Measurements from ENCODE around the gene FADS2.

FADS2 gene

DNA sequence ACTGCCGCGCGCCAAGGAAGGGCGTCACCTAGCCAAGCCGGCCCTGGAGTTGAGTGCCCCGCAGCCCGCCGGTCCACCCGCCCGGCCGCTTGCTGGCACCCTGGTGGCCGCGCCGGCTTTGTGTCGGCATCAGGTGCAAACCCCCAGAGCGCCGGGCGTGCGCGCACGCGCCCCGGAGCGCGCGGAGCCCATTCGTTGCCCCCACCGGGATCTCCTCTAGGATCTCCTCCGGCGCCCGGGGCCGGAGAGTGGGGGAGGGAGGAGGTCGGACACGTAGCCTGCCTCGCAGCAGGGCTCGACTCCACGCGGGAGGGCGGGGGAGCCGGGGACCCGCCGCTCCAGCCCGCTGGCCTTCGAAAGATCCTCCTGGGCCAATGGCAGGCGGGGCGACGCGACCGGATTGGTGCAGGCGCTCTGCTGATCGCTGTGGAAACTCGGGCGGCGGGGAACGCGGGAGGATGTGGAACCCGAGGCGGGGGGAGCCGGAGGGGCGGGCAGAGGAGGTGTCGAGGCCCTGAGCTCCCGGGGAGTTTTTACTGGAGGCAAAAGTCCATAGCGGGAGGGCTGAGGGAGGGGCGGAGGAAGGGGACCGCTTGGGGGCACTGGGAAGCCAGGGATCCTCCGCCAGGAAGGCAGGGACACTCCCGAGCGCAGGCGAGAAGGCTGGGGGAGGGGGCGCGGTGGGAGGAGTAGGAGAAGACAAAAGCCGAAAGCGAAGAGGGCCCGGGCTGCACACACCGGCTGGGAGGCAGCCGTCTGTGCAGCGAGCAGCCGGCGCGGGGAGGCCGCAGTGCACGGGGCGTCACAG is at the start of gene FADS2:
Gene FADS2 (plus strand): TSS at position 730 of the 808 bp plus-strand sequence. CDS start 91 bp downstream, outside the sequence.
- DNase-seq, result peak in 1 of 4 experiments; percentile 15

DNA sequence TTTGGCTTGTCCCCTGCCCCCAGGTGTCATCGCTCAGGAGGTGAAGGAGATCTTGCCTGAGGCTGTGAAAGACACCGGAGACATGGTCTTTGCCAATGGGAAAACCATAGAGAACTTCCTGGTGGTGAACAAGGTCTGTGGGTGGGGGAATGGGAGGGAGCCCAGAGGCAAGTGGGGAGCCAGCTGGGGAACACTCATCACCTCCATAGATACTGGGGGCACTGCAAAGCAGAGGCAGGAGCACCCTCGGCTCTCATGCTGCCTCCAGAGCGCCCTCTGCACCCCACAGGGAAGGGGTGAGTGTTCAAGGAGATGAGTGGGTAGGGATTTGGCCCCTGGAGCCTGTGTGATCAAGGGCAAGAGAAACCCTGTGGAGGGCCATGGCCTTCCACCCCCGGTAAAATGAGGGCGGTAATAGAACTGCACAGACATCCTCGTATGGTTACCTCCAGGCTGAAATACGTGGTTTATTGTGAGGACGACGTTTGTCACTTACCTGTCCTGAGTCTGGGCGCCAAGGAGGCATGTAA is 49.7 kb upstream of the FADS2 start:
- no peak for DNase-seq

DNA sequence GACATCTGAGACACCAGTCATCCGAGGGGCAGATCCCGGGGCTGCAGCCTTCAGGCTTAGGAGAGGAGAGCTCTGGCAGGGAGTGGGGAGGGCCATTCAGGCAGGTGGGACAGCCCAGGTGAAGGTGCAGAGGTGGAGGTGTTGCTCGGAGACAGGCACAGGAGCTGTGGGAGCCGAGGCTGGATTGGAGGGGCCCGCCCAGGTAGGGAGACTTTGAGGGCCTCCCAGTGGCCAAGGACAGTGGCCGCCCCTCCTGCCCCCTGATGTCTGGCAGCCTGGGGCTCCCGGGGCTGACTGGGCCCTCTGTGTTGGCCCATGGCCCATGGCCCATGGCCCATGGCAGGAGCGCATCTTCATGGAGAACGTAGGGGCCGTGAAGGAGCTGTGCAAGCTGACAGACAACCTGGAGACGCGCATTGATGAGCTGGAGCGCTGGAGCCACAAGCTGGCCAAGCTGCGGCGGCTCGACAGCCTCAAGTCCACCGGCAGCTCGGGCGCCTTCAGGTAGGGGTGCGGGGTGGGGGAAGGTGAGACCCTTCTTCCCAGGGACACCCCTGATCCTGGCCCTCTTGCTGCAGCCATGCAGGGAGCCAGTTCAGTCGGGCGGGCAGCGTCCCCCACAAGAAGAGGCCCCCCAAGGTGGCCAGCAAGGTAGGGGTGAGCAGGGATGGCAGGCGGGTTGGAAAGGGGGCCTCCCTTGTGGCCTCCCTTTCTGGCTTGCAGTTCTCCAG is 49.0 kb upstream of the FADS2 start:
- DNase-seq, result no peak

DNA sequence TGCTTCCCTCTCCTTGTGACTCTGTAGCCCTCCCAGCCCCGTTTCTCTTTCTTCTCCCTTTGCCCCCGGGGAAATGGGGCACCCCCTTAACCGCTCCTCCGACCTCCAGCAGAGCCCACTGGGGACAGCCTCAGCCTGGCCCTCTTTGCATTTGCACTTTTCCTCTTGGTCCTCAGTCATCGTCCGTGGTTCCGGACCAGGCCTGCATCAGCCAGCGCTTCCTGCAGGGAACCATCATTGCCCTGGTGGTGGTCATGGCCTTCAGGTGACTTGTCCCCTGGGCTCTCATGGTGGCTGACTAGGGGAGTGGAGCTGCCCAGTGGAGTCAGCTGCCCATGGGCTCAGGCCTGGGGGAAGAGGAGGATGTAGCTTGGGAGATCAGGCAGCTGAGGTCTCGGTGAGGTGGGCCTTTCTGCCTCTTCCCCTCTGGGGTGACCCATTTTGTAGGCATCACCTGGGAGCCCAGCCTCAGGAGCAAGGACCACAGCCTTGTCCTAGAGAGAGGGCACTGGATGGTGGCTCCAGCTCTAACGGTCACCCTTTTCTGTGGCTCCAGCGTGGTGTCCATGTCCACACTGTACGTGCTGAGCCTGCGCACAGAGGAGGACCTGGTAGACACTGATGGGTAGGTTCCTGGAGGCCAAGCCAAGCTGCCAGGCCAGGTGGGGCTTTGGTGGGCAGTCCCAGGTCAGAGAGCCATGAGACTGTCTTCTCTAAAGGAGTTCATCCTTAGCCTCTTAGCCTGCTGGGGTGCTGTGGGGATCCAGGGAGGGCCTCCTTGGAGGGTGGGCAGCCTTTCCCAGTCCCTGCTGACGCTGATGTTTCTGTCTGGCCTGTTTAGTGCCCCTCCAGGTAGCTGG is 48.2 kb upstream of the FADS2 start:
- no peak for DNase-seq

DNA sequence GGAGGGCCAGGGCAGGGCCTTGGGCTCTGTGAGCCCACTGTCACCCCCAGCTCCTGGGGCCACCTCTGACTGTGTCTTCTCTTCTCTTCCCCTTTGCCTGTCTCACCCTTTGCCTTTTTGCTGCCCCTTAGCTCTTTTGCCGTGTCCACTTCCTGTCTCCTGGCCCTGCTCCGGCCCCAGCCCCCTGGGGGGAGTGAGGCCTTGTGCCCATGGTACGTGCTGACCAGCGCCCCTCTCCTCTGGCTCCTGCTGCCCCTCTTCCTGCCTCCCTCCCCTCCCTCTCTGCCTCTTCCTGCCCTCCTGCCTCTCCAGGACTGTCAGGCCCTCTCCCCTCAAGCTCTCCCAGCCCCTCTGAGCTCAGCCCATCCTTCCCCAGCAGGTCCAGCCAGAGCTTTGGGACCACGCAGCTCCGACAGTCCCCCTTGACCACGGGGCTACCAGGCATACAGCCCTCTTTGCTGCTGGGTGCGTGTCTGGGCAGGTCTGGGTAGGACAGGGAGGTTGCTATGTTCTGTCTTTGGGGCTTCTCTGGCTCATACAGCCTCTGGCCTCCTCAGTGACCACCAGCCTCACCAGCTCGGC is 47.4 kb upstream of the FADS2 start:
- no peak for DNase-seq

DNA sequence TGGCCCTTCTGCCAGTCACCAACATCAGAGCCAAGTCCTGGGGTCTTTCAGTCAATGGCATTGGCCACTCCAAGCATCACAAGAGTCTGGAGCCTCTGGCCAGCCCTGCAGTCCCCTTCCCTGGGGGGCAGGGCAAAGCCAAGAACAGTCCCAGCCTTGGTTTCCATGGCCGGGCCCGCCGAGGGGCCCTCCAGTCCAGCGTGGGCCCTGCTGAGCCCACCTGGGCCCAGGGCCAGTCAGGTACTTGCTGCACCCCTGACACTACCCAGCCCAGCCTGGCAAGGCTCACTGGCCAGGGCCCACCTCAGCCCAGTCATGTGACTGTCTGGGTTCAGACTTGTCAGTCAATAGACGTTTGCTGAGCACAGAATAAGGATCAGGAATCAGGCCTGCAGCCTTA is 46.5 kb upstream of the FADS2 start:
- no peak for DNase-seq

DNA sequence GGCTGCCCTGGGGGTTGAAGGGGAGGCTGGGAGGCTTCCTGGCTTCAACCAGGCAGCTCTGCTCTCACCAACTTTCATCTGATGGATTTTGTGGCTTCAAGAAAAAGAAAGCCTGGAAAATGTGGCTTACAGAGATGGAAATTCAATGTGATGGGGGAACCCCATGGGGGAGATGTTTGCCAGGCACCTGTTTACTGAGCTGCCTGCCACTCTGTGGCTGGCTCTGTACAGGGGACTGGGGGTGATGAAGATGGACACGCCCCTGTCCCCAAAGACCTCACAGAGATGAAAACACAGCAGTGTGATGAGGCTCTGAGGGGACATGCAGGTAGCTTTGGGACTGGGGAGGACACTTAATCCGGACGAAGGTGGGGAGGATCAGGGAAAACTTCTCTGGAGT is 45.8 kb upstream of the FADS2 start:
- no peak for DNase-seq

DNA sequence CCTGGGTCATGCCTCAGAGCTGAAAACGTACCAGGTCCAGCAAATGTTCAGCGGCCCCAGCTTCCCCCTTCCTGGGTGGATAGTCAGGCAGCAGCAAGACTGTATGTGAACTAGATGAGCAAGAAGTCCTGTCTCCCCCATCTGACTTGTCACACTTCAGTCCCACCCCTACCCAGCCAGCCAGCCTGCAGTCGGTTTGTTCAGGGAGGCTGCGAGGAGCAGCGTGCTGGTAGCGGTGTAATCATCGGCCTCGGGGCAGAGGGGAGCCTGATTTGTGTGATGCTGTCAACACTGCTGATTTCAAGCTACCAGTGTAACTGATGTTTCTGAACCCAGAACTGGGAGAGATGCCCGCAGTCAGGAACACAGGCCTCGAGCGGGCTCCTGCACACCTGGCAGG is 45.3 kb upstream of the FADS2 start:
- no peak for DNase-seq

DNA sequence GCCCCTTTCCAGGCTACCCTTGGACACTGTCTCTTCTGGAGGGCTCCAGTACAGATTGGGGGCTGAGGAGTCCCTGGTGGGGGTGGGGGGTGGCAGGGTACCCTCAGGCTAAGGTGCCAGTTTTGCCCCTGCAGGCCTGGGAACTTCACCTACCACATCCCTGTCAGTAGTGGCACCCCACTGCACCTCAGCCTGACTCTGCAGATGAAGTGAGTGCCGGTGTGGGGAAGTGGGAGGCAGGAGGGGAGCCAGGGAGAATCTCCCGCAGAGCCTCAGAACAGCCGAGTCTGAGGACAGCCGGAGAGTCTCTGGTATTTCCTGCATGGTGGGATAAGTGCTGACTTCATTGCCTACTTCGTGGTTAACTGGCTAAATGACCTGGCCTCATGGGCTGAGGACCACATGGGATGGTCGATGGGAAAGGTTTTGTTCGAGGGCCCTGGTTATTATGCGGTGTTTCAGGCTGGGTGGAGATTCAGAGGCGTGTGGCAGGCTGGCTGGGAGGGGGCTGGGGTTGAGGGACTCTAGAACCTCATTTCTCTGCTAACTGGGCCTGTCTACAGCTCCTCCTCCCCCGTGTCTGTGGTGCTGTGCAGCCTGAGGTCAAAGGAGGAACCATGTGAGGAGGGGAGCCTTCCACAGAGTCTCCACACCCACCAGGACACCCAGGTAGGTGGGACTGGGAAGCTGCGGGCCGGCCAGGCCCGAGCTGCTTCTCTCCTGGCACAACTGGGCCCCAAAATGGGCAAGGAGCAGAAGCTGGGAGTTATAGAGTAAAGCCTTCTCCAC is 44.2 kb upstream of the FADS2 start:
- DNase-seq, result no peak

DNA sequence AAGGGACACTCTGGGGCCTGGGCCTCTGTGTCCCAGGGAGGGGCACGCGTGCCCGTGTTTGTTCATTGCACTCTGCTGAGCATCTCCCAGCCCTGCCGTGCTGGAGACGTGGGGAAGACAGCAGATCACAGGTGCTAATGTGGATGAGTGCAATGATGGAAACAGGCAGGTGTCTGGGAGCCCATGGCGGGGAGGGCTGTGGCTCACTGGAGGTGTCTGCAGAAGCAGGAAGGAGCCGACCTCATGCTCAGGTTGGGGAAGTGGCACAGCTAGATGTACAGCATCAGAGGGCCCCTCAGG is 43.6 kb upstream of the FADS2 start:
- DNase-seq, result no peak

DNA sequence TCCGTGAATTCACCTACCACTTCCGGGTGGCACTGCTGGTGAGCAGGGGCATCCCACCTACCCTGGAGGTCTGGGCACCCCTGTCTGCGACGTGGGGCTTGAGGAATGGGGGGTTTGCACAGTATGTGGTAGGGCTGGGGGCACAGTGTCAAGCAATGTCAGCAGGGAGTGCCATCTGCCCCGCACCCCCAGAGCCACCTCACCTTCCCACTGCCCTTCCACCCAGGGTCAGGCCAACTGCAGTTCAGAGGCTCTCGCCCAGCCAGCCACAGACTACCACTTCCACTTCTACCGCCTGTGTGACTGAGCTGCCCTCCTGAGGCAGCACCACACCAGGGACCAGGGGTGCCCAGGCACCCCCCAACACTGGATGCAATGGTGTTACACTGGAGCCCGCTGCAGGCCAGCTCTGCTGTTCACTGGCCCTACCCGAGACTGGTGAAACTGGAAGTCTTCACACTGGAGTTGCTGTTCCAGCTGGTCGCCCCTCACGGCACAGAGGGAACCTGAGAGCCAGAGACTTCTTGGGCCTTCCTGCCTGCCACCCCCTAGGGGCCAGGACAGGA is 42.2 kb upstream of the FADS2 start:
- DNase-seq, result no peak

DNA sequence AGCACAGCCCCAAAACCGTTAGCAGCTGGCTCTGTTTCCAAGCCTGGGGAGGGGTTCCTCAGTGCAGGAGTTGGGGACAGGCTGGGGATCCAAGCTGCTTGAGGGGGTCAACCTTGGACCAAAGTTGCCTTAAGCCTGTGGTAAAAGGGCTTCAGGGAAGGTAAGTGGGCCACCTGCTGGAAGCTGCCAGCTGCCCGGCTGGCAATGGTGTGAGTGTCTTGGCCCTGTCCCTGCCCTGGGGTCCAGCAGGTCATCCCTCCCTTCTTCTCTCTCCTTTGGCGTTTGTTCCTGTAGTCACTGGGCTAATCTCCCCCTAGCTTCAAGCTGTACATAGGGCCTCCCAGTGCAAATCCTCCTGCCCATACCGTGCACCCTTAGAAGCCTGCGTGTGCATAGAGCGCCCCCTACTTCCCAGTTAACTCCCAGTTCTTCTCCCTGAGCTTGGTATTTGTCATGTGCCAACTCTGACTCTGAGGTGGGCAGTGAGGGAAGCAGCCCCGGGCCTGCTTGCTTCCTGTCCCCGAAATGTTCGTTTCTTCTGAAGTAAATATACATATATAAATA is 40.1 kb upstream of the FADS2 start:
- DNase-seq, result no peak

DNA sequence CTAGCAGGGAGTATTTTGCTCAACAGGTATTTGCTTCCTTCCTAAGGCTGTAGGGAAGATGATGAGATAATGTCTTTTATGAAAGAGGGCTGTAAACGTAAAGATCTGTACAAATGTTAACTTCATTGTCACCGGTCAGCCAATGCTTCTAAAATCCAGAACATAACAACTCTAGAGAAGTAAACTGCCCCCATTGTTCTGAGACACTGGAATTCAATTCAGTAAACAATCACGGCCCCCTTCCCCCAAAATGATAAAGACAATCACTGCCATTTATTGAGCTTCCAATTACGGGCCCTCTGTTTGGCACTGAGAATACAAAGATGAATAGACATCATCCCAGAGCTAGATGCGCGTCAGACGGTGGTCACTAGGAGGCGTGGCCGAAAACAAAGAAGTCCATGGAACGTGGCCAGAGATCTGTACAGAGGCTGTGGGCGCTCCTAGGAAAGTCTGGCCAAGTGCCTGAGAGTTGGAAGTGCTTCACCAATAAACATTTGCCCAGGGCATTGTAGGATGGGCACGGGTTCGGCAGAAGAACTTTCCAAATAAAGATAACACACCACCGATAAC is 36.3 kb upstream of the FADS2 start:
- DNase-seq, result no peak

DNA sequence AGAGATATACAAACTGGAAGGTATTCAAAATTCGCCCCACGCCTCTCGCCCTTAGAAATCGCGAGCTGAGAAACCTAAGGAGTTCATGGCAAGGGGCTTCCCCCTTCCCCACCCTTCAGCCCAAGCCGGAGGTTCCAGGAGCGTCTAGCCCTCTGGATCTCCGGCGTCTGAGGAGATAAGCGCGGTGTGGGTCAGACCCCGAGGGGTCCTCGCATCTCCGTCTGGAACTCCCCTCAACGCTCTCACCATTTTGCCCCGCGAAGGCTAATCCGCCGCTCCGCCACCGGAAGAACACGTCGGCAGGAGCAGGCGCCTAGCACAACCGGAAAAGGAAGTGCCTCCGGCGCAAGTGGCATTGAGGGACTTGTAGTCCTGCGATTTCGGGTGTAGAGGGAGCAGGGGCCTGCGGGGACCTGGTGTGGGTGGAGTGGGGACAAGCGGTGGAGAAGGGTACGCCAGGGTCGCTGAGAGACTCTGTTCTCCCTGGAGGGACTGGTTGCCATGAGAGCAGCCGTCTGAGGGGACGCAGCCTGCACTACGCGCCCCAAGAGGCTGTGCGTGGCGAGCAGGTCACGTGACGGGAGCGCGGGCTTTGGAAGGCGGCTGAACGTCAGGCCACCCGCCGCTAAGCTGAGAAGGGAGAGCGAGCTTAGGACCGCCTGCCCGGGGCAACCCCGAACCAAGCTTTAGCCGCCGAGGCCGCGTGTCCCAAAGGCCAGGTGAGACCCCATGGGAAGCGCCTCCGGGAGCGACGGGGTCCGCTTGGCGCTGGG is 35.6 kb upstream of the FADS2 start, which contains the start of the genes FEN1 and TMEM258:
Gene FEN1 (plus strand): TSS at position 602 of the 773 bp plus-strand sequence. CDS start 2,451 bp downstream, outside the sequence.
Gene TMEM258 (minus strand): TSS at position 290 of the 773 bp plus-strand sequence. CDS start 41 bp downstream, at position 249.
- peak; percentile 69 to 76 (median 72) for DNase-seq

DNA sequence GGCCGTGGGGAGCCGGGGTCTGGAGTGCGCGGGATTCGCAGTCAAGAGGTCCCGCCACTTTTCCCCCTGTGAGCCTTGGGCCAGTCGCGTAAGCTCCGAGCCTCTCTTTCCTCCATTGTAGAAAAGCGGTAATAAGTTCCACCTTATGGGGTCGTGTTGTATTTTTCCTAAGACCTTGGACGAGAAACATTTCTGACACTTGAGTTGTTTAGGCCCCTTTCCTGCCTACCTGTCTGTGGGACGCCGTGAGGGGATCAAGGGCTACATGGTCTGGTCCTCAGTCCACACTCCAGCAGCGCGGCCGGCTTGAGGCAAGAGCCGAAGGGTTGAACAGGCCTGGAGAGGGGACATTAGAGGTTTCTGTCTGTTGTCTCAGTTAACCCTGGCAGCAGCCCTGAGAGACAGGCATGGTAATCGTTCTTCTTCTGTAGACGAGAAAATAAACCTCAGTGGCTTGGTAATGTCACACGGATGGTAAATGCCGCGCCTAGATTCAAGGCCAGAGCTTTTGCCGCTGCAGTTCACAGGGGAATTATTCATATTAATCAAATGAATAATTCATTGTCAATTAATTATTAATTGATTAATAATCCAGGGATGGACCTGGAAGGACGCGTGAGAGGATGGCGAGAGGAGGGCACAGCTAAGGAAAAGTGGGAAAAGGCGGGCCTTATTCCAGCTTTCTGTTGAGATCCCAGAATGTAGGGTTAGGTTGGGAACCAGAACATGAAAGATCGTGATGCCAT is 34.8 kb upstream of the FADS2 start:
- no peak for DNase-seq

DNA sequence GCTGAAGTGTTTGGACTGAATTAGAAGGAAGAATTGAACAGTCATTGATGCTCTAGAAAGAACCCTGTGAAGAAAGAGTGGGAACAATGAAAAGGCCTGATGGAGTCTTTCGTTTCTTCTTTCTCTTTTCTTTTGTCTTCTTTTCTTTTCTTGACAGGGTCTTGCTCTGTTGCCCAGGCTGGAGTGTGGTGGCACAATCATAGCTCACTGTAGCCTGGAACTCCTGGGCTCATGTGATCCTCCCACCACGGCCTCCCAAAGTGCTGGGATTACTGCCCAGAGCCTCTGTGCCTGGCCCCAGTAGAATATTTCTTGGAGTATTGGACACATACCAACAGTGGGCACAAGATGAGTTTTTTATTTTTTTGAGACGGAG is 34.3 kb upstream of the FADS2 start:
- DNase-seq, result no peak

DNA sequence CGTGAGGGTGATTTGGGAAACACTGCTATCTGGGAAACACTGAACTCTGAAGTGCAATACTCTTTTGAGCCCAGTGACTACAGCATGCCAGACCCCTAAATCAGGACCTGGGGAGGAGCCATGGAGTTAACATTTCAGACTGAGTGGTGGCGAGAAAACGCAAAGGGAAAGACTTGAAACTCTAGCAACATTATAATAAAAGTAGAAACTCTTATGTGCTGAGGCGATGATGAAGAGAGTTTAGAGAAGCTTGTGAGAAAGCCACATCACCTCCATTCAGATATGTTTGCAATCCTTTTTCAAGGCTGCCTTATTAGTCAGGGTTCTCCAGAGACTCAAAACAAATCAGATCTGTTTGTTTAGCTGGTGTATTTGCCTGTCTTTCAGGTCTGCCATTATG is 33.5 kb upstream of the FADS2 start:
- DNase-seq, result no peak

DNA sequence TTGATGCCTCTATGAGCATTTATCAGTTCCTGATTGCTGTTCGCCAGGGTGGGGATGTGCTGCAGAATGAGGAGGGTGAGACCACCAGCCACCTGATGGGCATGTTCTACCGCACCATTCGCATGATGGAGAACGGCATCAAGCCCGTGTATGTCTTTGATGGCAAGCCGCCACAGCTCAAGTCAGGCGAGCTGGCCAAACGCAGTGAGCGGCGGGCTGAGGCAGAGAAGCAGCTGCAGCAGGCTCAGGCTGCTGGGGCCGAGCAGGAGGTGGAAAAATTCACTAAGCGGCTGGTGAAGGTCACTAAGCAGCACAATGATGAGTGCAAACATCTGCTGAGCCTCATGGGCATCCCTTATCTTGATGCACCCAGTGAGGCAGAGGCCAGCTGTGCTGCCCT is 32.6 kb upstream of the FADS2 start:
- no peak for DNase-seq

DNA sequence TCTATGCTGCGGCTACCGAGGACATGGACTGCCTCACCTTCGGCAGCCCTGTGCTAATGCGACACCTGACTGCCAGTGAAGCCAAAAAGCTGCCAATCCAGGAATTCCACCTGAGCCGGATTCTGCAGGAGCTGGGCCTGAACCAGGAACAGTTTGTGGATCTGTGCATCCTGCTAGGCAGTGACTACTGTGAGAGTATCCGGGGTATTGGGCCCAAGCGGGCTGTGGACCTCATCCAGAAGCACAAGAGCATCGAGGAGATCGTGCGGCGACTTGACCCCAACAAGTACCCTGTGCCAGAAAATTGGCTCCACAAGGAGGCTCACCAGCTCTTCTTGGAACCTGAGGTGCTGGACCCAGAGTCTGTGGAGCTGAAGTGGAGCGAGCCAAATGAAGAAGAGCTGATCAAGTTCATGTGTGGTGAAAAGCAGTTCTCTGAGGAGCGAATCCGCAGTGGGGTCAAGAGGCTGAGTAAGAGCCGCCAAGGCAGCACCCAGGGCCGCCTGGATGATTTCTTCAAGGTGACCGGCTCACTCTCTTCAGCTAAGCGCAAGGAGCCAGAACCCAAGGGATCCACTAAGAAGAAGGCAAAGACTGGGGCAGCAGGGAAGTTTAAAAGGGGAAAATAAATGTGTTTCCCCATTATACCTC is 32.1 kb upstream of the FADS2 start:
- no peak for DNase-seq

Measured in activated CD4-positive, CD25-positive, alpha-beta regulatory T cell (primary cell).